PC-3 (cell line): ENCODE results near the gene AUTS2. TPM values are rescaled to one million over a fixed set of nuclear protein-coding genes. Genes with fewer than 3 reads are reported as not detected.

Source experiments
- ATAC-seq: fragments of 200-7000 bp; cut with Tn5 transposase; 2 replicates; pipeline ENCODE4 v1.9.1; 2020; ENCODE audit warnings: mild to moderate bottlenecking, moderate library complexity
- BruUV-seq: library from RNA; stranded (reverse); fragments of 400-500 nt; replicated peaks from 2 replicates; lab custom pipeline; 2021; lab: Mats Ljungman, UMichigan
- CTCF ChIA-PET: fragments of 300-600 bp; sonication (Branson Sonifier 250); formaldehyde crosslinking; loops from one replicate; lab custom pipeline; 2022; ENCODE audit warnings: antibody characterized with exemption; lab: Charles Lee
- POLR2A ChIA-PET: fragments of 300-600 bp; sonication (Branson Sonifier 250); formaldehyde crosslinking; loops from one replicate; lab custom pipeline; 2022; ENCODE audit warnings: antibody characterized with exemption; ENCODE audit not compliant: unreplicated experiment; lab: Charles Lee
- DNase-seq: peaks from one replicate; pipeline ENCODE4 v3.0.0-alpha.2; 2015
- H2AFZ ChIP-seq: fragments of 300-600 bp; sonication (generic); 2 replicates; pipeline ENCODE4 v1.6.0; 2016; ENCODE audit warnings: antibody characterized with exemption, low read length
- H3F3A ChIP-seq: fragments of 300-600 bp; sonication (generic); one replicate; pipeline ENCODE4 v1.6.0; 2017; ENCODE audit warnings: antibody characterized with exemption, low read length, control low read depth, mild to moderate bottlenecking; ENCODE audit not compliant: unreplicated experiment
- H3K27ac ChIP-seq: fragments of 300-600 bp; sonication (generic); 2 replicates; pipeline ENCODE4 v1.5.1; 2016; ENCODE audit warnings: mild to moderate bottlenecking, low read length
- H3K27me3 ChIP-seq: fragments of 300-600 bp; sonication (generic); 2 replicates; pipeline ENCODE4 v1.6.1; 2016; ENCODE audit warnings: low read length, mixed read lengths
- H3K36me3 ChIP-seq: fragments of 300-600 bp; sonication (generic); 2 replicates; pipeline ENCODE4 v1.6.1; 2016; ENCODE audit warnings: low read depth, mixed run types, low read length, mixed read lengths
- H3K4me1 ChIP-seq: fragments of 300-600 bp; sonication (generic); 2 replicates; pipeline ENCODE4 v1.5.1; 2016; ENCODE audit warnings: low read length; ENCODE audit not compliant: insufficient read depth
- H3K4me2 ChIP-seq: fragments of 300-600 bp; sonication (generic); 2 replicates; pipeline ENCODE4 v1.6.0; 2016; ENCODE audit warnings: low read length
- H3K4me3 ChIP-seq: fragments of 300-600 bp; sonication (generic); 2 replicates; pipeline ENCODE4 v1.5.1; 2016; ENCODE audit warnings: mild to moderate bottlenecking, low read length, mixed read lengths
- H3K79me2 ChIP-seq: fragments of 300-600 bp; sonication (generic); 2 replicates; pipeline ENCODE4 v1.6.1; 2017; ENCODE audit warnings: low read length, mixed read lengths
- H3K9ac ChIP-seq: fragments of 300-600 bp; sonication (generic); 2 replicates; pipeline ENCODE4 v1.6.0; 2016; ENCODE audit warnings: mild to moderate bottlenecking, low read length
- H3K9me2 ChIP-seq: fragments of 300-600 bp; sonication (generic); replicated peaks from 2 replicates; pipeline ENCODE4 v1.6.1; 2016; ENCODE audit warnings: mixed run types, low read length, mixed read lengths
- H3K9me3 ChIP-seq: fragments of 300-600 bp; sonication (generic); 2 replicates; pipeline ENCODE4 v1.6.1; 2016; ENCODE audit warnings: low read length, mixed read lengths
- H4K20me1 ChIP-seq: fragments of 300-600 bp; sonication (generic); 2 replicates; pipeline ENCODE4 v1.6.1; 2016; ENCODE audit warnings: low read length, mixed read lengths
- EZH2 ChIP-seq: fragments of 300-600 bp; sonication (generic); IDR thresholded peaks from one replicate; pipeline ENCODE4 v1.6.1; 2017; ENCODE audit warnings: antibody characterized with exemption, mild to moderate bottlenecking, low read length; ENCODE audit not compliant: unreplicated experiment
- EZH2phosphoT487 ChIP-seq: fragments of 300-600 bp; sonication (generic); IDR thresholded peaks from 2 replicates; pipeline ENCODE4 v1.6.1; 2018; ENCODE audit warnings: mild to moderate bottlenecking, antibody characterized with exemption, low read length, borderline replicate concordance
- intact Hi-C: fragments of 100-400 bp; cut with micrococcal nuclease; formaldehyde crosslinking; loops from 2 replicates; pipeline ENCODE4 v1.9.0; 2023
- total RNA-seq: library from RNA; depleted of rRNA; stranded (reverse); fragments of >200 nt; gene quantifications from 2 replicates; pipeline ENCODE4 v1.2.3, GENCODE V29; 2014
- TF ChIP-seq, protein P1 (sequence below): fragments of 300-600 bp; sonication (generic); conservative IDR thresholded peaks from 2 replicates; pipeline ENCODE4 v1.5.1; 2017; ENCODE audit warnings: antibody characterized with exemption, low read depth, mild to moderate bottlenecking, low read length

AUTS2 gene
- total RNA-seq, 1 experiment from 2014 or later, result not detected

DNA sequence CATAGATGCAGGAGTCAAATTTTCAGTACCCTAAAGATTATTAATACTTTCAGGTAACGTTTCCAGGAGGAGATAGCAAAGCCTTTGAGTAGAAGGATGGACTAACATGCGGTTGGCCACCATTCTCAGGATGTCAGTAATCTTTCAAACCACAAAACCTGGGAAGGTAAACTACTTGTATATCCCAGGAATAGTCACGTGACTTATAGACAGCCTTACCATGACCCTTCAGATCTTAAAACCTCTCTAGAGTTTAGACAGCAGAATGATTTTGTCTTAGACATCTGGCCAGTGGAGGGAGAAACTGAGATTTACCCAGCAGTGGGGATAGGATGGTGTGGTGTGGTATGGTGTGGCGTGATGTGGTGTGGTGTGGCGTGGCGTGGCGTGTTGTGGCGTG is 1085.9 kb downstream of the AUTS2 start:
- Histone ChIP-seq H3K27ac (no peak overlapping the region), H3K4me1 (no peaks in the 10 kb centered on the region), H3K9me3 (no peaks in the 10 kb centered on the region), H3F3A (no peaks in the 10 kb centered on the region), H4K20me1 (no peaks in the 10 kb centered on the region), H3K9ac (no peak overlapping the region), H2AFZ (no peak overlapping the region), H3K4me3 (no peak overlapping the region), H3K9me2 (no peaks in the 10 kb centered on the region), H3K36me3 (no peaks in the 10 kb centered on the region), H3K27me3 (no peaks in the 10 kb centered on the region), H3K79me2 (no peaks in the 10 kb centered on the region), H3K4me2 (no peak overlapping the region)
- POLR2A ChIA-PET, result no interaction called here
- BruUV-seq, result no TSS peak
- TF ChIP-seq, protein P1, sequence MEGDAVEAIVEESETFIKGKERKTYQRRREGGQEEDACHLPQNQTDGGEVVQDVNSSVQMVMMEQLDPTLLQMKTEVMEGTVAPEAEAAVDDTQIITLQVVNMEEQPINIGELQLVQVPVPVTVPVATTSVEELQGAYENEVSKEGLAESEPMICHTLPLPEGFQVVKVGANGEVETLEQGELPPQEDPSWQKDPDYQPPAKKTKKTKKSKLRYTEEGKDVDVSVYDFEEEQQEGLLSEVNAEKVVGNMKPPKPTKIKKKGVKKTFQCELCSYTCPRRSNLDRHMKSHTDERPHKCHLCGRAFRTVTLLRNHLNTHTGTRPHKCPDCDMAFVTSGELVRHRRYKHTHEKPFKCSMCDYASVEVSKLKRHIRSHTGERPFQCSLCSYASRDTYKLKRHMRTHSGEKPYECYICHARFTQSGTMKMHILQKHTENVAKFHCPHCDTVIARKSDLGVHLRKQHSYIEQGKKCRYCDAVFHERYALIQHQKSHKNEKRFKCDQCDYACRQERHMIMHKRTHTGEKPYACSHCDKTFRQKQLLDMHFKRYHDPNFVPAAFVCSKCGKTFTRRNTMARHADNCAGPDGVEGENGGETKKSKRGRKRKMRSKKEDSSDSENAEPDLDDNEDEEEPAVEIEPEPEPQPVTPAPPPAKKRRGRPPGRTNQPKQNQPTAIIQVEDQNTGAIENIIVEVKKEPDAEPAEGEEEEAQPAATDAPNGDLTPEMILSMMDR, result no peak
- no peak for TF ChIP-seq EZH2phosphoT487
- TF ChIP-seq EZH2, result no peak
- intact Hi-C loops, result no loop called here
- no peak for DNase-seq
- CTCF ChIA-PET, result no interaction called here
- ATAC-seq, result no peak

DNA sequence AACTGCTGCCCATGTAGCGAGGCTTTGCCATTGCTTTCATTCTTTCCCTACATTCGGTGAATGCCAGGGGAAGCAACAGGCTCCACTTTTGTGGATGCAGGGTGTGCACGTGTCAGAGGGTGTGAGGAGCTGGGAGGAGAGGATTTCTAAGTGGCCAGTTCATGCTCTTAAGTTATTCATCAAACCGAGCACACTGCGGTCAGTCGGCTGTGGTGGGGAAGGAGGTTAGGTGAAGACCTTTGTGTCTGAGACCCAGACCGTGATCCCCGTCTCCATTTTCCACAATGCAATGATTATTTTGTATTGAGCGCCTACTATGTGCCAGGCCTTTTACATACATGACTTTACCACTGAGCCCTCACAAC is 1095.0 kb downstream of the AUTS2 start:
- no peak overlapping the region for H3K9ac ChIP-seq
- DNase-seq, result no peak
- no peak overlapping the region for H2AFZ ChIP-seq
- no peaks in the 10 kb centered on the region for H3K36me3 ChIP-seq
- H3F3A ChIP-seq, result no peaks in the 10 kb centered on the region
- ATAC-seq, result no peak
- no peaks in the 10 kb centered on the region for H3K4me1 ChIP-seq
- ChIA-PET CTCF (no interaction called here), POLR2A (no interaction called here)
- no peaks in the 10 kb centered on the region for H4K20me1 ChIP-seq
- no TSS peak for BruUV-seq
- H3K27ac ChIP-seq, result no peak overlapping the region
- no peaks in the 10 kb centered on the region for H3K9me2 ChIP-seq
- H3K79me2 ChIP-seq, result no peaks in the 10 kb centered on the region
- TF ChIP-seq EZH2, result no peak
- TF ChIP-seq EZH2phosphoT487, result no peak
- TF ChIP-seq, protein P1, result no peak
- intact Hi-C loops, result no loop called here
- H3K9me3 ChIP-seq, result no peaks in the 10 kb centered on the region
- H3K27me3 ChIP-seq, result peaks cover 44% of the 10 kb centered on the region
- no peak overlapping the region for H3K4me3 ChIP-seq
- H3K4me2 ChIP-seq, result no peak overlapping the region

DNA sequence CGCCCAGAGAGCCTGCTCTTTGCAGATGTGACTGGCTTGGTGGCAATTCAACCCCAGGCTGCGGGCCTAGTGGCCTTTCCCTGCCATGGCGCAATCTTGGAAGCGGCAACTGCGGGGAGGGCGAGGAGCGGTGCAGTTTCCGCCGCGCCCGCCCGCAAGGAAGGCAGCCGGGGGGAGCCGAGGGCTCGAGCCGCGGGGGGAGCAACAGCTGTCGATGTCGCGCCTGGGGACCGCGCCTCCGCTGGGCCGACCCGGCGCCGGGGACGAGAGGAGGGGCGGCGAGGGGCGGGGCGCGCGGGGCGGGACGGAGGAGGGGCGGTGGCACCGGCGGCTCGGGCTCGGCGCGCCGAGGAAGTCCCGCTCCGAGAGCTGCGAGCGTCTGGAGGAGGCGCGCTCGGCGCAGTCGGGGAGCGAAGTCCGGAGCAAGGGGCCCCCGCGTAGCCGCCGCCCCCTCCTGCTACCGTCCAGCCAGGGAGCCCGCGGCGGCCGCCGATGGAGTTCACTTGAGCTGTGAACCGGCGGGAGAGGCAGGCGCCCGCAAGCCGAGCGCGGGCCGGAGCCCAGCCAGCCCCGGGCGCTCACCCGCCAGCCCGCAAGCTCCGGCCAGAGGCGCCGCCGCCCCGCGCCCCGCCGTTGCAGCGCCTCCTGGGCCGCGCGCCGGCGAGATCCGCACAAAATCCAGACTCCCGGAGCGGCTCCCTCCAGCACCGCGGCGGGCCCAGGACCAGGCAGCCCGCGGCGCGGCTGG is 1095.6 kb downstream of the AUTS2 start:
- Histone ChIP-seq H4K20me1 (no peaks in the 10 kb centered on the region), H3K4me2 (no peak overlapping the region), H3K9me3 (no peaks in the 10 kb centered on the region), H3K4me1 (no peaks in the 10 kb centered on the region), H3K9ac (no peak overlapping the region), H3K9me2 (no peaks in the 10 kb centered on the region), H3K79me2 (no peaks in the 10 kb centered on the region), H3F3A (no peaks in the 10 kb centered on the region), H3K27ac (no peak overlapping the region), H2AFZ (no peak overlapping the region), H3K4me3 (no peak overlapping the region), H3K36me3 (no peaks in the 10 kb centered on the region), H3K27me3 (peaks cover 44% of the 10 kb centered on the region)
- no TSS peak for BruUV-seq
- ATAC-seq, result no peak; the same call in 1 of the 2 replicates
- ChIA-PET CTCF (no interaction called here), POLR2A (no interaction called here)
- no peak for DNase-seq
- TF ChIP-seq EZH2 (no peak), EZH2phosphoT487 (no peak)
- TF ChIP-seq, protein P1, result no peak
- intact Hi-C loops, result no loop called here
